Renal cortex interstitium (tissue), 11 donors: Measurements from ENCODE around the gene PRDX2. TPM values are rescaled to one million over a fixed set of nuclear protein-coding genes. Genes with fewer than 3 reads are reported as not detected.

Source experiments
- DNase-seq, 11 donors: peaks; one replicate each; pipeline ENCODE4 v3.0.0-alpha.2; 2013; ENCODE audit warnings: low read depth in 9 of 11, low spot score in 4 of 11; ENCODE audit errors: extremely low read depth in 1 of 11
- polyA plus RNA-seq, 3 donors: library from polyadenylated mRNA; unstranded; fragments of 120-200 nt; gene quantifications; one replicate each; pipeline ENCODE4 v1.2.1, GENCODE V29; 2013; ENCODE audit not compliant: insufficient read length in 3 of 3

PRDX2 gene
- polyA plus RNA-seq, 3 donors: 283 to 360 (median 327) TPM

DNA sequence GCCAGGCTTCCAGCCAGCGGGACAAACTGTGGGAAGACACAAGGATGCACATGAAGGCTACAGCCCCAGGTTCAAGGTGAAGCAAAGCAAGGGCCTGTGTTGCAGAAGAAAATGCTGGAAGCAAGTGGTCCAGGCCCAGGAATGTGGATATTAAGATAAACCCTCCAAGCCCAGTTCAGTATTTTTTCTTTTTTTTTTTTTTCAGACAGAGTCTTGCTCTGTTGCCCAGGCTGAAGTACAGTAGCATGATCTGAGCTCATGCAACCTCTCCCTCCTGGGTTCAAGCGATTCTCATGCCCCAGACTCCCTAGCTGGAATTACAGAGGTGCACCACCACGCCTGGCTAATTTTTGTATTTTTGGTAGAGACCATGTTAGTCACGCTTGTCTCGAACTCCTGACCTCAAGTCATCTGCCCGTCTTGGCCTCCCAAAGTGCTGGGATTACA is 4.4 kb downstream of the PRDX2 start:
- DNase-seq: no peak

DNA sequence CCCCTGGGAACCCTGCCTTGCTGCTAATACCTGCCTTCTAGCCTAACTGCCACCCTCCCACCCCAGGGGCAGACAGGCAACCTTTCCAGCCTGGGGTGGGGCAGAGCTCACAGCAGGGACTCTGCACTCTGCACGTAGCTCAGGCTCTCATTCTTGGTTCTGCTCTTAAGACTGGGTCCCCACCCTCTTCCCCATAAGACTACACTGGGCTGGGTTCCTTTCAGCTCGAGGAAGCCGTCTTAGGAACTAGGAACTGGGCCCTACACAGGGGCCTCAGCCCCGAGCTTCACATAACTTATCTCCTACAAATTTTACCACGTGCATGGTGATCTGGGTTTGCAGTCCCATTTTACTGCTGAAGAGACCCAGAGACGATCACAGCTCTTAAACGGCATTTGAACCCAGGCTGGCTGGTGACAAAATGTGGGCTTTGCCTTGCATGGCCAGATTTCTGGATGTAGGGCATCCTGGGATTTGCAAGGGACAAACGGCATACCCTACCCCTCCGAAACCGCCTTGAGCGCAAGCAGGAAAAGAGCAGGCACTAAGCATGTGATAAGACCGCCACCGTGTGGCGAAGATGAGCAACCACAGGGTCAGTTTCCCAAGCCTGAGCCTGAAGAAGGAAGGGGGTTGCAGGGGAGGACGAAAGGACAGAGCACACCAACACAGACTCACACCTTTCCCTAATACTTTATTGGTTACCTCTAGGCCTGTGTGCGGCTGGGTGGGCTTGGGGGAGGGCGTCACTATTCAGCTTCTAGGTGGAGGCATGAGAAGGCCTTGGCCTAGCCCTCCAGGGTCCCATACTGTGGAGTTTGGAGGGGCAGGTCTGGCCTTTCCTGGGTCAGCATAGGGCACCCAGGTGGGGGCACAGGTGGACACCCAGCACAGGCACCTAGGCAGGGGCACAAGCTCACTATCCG is 5.2 kb downstream of the PRDX2 start:
- peak in 2 of 11 donors; percentile 73 to 82 for DNase-seq

DNA sequence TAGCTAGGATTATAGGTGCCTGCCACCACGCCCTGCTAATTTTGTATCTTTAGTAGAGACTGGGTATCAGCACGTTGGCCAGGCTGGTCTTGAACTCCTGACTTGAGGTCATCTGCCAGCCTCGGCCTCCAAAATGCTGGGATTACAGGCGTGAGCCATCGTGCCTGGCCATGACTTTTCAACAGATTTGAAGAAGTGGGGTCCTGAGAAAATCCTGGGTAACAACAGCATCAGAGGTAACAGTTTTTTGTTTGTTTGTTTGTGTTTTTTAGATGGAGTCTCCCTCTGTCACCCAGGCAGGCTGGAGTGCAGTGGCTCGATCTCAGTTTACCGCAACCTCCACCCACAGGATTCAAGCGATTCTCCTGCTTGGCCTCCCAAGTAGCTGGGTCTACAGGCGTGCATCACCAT is 6.6 kb downstream of the PRDX2 start:
- DNase-seq: no peak

DNA sequence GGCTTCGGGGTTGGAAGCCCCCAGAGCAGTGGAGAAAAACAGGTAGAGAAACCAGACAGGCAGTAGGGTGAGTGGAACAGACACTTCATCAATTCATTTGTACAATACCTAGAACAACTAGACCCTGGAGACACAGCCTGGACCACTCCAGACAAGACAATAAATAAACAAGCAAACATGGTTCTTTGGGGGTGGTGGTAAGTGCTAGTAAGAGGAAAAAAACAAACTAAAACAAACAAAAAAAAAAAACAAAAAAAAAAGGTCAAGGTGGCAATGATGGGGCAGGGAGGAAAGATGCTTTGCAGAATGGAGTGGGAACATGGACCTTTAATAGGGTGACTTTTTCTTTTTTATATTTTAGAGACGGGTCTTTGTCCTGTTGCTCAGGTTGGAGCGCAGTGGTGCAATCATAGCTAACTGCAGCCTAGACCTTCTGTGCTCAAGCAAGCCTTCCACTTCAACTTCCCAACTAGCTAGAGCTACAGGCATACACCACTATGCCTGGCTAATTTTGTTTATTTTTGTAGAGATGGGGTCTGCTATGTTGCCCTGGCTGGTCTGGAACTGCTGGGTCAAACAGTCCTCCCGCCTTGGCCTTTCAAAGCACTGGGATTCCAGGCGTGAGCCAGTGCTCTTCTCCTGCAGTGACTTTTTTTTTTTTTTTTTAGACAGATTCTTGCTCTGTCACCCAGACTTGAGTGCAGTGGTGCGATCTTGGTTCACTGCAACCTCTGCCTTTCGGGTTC is 7.2 kb downstream of the PRDX2 start:
- DNase-seq: no peak

GRCh38 chr19:12793290-12794195 is 8.1 kb downstream of the PRDX2 start:
- peak in 7 of 11 donors; percentile 89 to 93 (median 91) for DNase-seq

DNA sequence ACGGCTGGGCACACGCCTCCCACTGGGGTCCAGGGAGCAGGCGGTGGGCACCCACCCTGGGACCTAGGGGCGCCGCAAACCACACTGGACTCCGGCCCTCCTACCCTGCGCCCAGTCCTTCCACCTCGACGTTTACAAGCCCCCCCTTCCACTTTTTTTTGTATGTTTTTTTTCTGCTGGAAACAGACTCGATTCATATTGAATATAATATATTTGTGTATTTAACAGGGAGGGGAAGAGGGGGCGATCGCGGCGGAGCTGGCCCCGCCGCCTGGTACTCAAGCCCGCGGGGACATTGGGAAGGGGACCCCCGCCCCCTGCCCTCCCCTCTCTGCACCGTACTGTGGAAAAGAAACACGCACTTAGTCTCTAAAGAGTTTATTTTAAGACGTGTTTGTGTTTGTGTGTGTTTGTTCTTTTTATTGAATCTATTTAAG is 8.7 kb downstream of the PRDX2 start:
- no peak for DNase-seq

DNA sequence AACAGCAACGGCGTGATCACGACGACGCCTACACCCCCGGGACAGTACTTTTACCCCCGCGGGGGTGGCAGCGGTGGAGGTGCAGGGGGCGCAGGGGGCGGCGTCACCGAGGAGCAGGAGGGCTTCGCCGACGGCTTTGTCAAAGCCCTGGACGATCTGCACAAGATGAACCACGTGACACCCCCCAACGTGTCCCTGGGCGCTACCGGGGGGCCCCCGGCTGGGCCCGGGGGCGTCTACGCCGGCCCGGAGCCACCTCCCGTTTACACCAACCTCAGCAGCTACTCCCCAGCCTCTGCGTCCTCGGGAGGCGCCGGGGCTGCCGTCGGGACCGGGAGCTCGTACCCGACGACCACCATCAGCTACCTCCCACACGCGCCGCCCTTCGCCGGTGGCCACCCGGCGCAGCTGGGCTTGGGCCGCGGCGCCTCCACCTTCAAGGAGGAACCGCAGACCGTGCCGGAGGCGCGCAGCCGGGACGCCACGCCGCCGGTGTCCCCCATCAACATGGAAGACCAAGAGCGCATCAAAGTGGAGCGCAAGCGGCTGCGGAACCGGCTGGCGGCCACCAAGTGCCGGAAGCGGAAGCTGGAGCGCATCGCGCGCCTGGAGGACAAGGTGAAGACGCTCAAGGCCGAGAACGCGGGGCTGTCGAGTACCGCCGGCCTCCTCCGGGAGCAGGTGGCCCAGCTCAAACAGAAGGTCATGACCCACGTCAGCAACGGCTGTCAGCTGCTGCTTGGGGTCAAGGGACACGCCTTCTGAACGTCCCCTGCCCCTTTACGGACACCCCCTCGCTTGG is 9.3 kb downstream of the PRDX2 start:
- no peak for DNase-seq

- peak in 7 of 11 donors; percentile 87 to 93 (median 92) for DNase-seq
Observed at GRCh38 chr19:12791345-12792050, 10.1 kb downstream of the PRDX2 start, which contains the start of gene JUNB. Gene JUNB, plus strand, starts transcription at chr19:12791486. Its CDS starts 286 bp downstream, at chr19:12791772.

DNA sequence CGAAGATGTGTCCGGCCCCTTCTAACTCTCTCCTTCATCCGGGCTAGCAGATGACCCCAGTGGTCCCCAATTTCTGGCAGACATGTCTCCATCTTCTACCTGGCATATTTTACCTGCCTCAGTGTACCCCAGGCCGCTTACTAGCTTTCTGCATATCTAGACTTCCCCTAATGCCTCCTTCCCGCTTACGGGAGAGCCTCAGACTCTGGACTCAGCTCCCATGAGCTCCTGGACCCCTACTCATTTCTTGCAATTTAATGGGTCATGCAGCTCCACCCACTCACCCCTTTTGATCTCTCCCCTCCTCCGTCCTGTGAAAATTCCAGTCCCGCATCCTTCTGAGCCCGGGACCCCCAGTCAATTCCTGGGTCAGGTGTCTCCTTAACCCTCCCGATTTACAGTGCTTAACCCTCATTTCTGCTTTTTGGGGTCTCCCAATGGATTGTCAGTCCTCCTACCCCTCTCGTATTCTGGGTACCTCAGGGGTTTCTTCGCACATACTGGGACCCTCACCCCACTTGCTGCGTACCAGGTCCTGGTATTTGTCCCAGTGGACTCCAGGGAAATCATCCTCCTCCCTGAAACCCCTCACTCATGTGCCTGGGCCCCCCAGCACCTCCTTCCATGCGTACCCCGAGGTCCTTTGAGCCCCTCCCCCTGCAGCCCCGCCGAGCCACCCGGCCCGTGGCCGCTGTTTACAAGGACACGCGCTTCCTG is 10.8 kb downstream of the PRDX2 start:
- DNase-seq: no peak

- DNase-seq: peak in 8 of 11 donors; percentile 90 to 95 (median 92)
Observed at GRCh38 chr19:12789904-12790619, 11.5 kb downstream of the PRDX2 start.

- DNase-seq: no peak
Observed at GRCh38 chr19:12789098-12789903, 12.3 kb downstream of the PRDX2 start.

GRCh38 chr19:12788682-12789097 is 12.9 kb downstream of the PRDX2 start:
- no peak for DNase-seq

- DNase-seq: no peak
Observed at GRCh38 chr19:12788042-12788681, 13.4 kb downstream of the PRDX2 start.

GRCh38 chr19:12787458-12787857 is 14.1 kb downstream of the PRDX2 start:
- no peak for DNase-seq

- DNase-seq: no peak
Observed at GRCh38 chr19:12786952-12787351, 14.6 kb downstream of the PRDX2 start.
